Occipital lobe (tissue), 2 donors: ENCODE data around the gene AKAP7. TPM values are rescaled to one million over a fixed set of nuclear protein-coding genes. Genes with fewer than 3 reads are reported as not detected.

ENCODE experiments used
- DNase-seq: peaks from one replicate; lab custom pipeline; 2025; lab: John Stamatoyannopoulos, UW
- total RNA-seq: library from RNA; depleted of rRNA; stranded (reverse); fragments of >200 nt; gene quantifications from one replicate; pipeline ENCODE4 v1.2.3, GENCODE V29; 2014

AKAP7 gene
- total RNA-seq, 1 donor from 2014 or later: 212 TPM

- DNase-seq: no peak
These were observed 64.5 kb downstream of the AKAP7 start for GRCh38 chr6:131199568-131200272.

GRCh38 chr6:131205481-131206244, 70.4 kb downstream of the AKAP7 start:
- no peak for DNase-seq

GRCh38 chr6:131206463-131207251, 71.4 kb downstream of the AKAP7 start:
- DNase-seq: no peak

- DNase-seq: no peak
These were observed 73.5 kb downstream of the AKAP7 start for GRCh38 chr6:131208787-131209186.

GRCh38 chr6:131210469-131210868, 75.2 kb downstream of the AKAP7 start:
- DNase-seq: no peak

GRCh38 chr6:131212024-131212423, 76.8 kb downstream of the AKAP7 start:
- no peak for DNase-seq

GRCh38 chr6:131212913-131213312, 77.6 kb downstream of the AKAP7 start:
- no peak for DNase-seq

- no peak for DNase-seq
These were observed 78.3 kb downstream of the AKAP7 start for GRCh38 chr6:131213501-131213990.

- DNase-seq: no peak
These were observed 80.0 kb downstream of the AKAP7 start for GRCh38 chr6:131215219-131215618.

GRCh38 chr6:131216246-131216645, 81.0 kb downstream of the AKAP7 start:
- DNase-seq: no peak

- DNase-seq: no peak
These were observed 87.5 kb downstream of the AKAP7 start for GRCh38 chr6:131222773-131223172.

GRCh38 chr6:131223416-131223815, 88.1 kb downstream of the AKAP7 start:
- DNase-seq: no peak

GRCh38 chr6:131225127-131225526, 89.9 kb downstream of the AKAP7 start:
- DNase-seq: no peak

GRCh38 chr6:131225959-131226358, 90.7 kb downstream of the AKAP7 start:
- no peak for DNase-seq

GRCh38 chr6:131226459-131227157, 91.3 kb downstream of the AKAP7 start:
- DNase-seq: no peak

- DNase-seq: no peak
These were observed 91.9 kb downstream of the AKAP7 start for GRCh38 chr6:131227158-131227543.

- DNase-seq: no peak
These were observed 95.8 kb downstream of the AKAP7 start for GRCh38 chr6:131231103-131231502.

GRCh38 chr6:131231891-131232290, 96.6 kb downstream of the AKAP7 start:
- DNase-seq: no peak

GRCh38 chr6:131244942-131245341, 109.7 kb downstream of the AKAP7 start:
- DNase-seq: no peak

- peak; percentile 71 for DNase-seq
These were observed 114.9 kb downstream of the AKAP7 start for GRCh38 chr6:131250122-131250521.

- no peak for DNase-seq
These were observed 115.7 kb downstream of the AKAP7 start for GRCh38 chr6:131250936-131251335.
